HG02885 (cell line): ENCODE results near the gene C22orf39.

ENCODE experiments used
- ATAC-seq: cut with Tn5 transposase; IDR thresholded peaks from one replicate; pipeline ENCODE4 v1.9.1; 2021; ENCODE audit warnings: mild to moderate bottlenecking; ENCODE audit not compliant: unreplicated experiment, poor library complexity

Gene C22orf39

DNA sequence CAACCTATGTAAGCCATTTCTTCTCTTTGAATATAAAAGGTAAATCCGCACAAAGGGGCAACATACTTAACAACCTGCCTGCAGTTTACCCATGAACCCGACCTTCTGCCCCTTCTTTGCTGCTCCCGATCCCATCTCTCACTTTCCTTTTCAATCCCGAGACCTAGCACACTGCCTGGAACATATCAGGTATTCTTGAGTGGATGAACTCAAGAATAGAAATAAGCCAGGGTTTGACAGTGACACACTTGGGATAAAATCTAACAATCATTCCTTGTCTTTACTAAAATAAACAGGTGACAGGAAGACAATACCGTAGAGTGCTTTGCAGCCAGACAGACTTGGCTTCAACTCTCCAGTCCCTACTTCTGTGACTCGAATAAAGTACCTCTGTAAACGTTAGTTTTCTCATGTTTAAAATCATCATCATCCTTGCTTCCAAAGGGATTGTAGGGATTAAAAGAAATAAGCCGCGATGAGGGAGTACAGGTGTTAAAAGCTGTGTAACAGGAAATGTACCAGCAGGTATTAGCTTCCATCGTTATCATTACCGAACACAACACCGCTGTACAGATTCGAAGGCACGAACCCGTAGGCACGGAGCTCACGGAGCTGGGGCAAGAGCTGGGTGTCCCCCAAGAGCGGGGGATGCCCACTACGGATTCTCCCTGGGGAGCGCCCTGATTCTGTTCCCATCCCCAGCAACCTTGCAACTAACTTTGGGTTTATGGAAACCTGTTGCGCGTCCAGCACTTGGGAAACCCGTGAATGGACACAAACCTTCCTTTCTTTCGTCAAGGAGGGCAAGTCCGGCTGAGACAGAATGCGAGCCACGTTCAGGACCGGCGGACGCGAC is 30.8 kb upstream of the C22orf39 start:
- no peak for ATAC-seq

DNA sequence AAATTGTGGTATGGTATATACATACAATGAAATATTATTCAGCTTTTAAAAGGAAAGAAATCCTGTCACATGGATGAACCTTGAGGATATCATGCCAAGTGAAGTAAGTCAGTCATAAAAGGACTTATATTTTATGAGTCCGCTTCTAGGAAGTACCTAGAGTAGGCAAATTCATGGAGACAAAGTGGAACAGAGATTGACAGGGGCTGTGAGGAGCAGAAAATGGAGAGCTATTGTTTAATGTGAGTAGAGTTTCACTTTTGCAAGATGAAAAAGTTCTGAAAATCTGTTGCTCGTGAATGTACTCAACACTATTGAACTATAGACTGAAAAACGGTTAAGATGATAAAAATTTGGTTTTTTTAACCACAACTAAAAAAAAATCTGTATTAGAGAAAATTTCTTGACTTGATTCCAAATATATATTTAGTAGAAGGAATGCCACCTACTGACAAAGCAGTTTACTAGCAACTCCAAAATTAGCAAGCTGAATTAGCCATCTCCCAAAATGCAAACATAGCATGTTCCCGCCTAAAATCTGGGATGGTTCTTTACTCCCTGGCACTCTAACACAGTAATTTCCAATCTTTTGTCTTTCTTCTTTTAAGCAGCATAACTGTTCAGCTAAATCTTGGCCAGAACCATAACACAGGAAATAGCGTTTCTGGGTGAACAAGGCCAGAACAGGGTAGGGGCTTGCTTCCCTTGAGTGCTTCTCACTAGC is 30.0 kb upstream of the C22orf39 start:
- no peak for ATAC-seq

DNA sequence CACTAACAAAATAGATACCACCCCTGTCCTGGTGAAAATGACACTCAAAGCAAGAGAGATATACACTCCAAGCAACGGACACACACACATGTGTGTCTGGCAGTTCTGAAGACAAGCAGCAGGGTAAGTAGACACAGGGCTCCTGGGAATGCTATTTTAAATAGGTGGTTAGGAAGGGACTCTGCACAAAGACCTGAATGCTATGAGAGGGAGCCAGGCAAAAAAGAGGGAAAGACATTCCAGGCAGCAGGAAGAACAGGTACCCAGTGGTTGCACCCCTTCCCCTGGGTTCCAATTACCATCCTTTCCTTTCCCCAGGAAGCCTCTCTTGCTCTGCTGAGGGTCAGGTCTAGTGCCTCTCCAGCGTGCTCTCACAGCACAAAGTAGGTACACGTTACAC is 28.5 kb upstream of the C22orf39 start:
- no peak for ATAC-seq

DNA sequence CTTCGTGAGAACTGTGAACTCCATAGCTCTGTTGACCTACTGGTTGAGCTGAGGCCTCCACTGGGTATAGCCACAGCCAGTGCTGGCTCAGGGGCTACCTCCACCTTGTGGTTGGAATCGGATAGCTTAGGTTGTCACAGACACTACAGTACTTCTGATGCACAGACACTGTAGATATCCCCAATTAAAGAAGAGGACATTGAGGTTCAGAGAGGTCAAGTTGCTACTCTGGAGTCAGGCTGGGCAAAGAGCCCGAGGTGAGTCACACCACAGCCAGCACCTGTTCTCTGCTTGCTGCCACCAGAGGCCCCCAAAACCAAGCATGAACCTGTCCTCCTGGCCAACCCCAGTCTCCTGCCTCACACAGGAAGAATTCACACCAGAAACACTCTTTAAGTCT is 26.1 kb upstream of the C22orf39 start:
- no peak for ATAC-seq

DNA sequence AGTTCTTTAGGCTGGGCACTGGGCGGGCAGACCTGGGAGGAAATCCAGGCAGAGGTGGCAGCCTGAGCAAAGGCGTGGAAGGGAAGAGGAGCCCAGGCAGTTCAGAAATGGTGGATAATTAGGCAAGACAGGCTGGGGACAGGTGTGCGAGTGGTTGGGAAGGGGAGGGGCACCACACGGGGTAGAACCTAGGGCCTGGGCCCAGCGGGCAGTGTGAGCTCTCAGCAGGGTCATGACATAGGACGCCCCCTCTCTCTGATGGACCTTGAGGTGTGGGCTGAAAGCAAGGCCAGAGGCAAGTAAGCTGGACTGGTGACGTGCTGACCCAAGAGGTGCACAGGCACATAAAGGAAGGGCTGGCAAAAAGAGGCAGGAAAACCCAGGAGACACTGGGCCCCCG is 24.7 kb upstream of the C22orf39 start:
- no peak for ATAC-seq

DNA sequence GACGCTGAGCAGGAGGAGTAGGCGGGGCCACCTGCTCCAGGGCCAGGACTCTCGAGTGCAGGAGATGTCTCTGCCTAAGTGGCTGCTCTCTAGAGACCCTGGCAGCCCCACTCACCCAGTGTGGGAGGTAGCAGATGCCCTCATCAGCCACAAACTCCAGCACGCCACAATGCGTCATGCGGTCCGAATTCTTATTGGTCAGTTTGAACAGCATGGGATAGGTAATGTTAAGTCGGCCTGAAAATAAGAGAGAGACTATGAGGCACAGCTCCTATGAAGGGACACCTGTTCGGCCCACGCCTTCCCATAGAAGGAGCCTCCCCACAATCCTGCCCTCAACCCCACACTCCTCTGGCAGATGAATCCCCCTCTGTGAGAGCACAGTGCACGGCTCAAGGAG is 24.1 kb upstream of the C22orf39 start:
- ATAC-seq = no peak

DNA sequence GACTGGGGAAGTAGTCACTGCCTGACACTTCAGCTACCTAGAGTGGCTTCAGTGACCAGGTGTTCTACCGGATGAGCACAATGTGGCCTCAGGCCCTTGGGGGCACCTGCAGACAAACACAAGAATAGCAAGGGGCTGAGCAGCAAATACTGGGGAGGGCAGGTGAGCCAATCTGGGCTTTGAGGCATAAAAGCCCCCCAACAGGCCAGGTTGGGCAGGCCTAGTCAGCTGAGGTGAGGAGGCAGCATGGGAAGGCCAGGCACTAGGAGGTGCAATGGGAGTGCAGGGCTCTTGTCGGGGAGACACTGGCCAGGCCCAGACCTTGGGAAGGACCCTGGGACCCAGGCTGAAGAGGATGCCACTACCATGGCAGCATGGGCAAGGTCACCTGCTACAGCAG is 22.5 kb upstream of the C22orf39 start:
- no peak for ATAC-seq

DNA sequence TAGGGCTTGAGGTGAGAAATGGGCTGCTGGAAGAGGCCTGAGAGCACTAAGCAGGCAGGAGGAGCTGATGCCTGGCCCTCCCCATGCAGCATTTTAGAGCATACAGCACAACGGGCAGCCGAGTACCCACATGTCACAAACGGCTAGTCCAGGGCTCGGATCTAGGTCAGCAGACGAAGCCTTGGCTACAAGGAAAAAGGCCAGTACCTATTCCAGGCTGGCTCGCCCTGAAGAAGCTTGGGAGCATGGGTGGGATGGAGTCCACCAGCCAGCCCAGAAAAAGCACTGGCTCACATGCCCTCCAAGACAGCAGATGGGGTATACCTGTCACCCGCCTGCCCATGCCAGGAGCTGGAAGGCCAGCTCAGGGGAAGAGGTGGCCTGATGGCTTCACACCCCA is 21.9 kb upstream of the C22orf39 start:
- ATAC-seq = no peak

DNA sequence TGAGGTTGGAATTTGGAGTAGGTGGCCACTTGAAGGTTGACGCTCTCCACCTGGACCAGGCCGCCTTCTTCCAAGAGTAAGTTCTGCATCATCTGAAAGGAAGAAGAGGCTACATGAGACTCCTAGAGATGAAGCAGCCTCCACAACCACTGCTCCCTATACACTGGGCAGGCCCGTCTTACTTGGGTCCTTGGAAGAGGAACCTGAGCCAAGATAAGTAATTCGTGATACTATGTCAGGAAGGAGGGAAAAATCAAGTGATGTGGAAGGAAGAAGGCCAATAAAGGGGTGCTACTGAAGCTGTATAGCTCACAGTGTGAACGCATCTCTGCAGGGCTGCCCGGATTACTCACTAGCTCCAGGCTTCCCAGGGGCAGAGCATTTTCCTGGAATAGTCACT is 20.4 kb upstream of the C22orf39 start:
- ATAC-seq = no peak

DNA sequence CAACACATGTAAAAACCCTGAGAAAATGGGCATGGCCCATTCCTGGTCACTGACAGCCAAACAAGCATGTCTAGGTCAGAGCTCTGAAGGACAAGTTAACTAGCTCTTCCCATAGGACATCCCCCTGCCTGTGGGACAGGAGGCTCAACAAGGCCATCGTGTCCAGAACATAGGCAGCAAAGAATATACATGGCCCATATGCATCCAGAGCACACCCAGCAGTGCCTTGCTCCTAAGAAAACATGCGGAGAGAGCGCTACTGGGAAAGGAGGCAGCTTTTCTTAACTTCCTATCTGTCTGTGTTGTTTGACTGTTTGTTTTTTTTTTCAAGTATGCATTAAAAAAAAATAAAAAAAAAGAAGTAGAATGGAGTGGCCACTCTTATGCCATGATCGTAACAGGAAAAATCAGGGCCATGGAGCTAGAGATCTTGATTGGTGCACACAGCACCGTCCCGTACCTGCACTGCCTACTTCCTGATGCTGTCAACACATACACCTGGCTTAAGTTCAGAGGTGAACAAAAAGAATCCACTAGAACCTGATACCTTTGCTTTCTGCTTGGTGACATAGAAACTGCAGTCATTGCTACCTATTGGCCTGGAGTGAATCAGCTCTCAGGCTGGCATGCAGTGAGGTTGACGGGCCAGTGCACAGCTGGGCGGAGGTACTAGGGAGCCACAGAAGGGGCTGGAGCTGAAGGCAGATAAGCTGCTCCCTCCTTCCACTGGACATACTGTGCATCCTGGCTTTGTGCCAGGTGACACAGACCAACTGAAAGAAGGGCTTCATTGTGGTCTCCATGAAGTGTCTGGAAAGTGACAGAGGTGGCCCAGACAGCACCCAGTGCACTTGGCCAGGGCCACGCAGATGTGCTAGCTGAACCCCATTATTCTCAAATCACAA is 19.6 kb upstream of the C22orf39 start:
- ATAC-seq = no peak

DNA sequence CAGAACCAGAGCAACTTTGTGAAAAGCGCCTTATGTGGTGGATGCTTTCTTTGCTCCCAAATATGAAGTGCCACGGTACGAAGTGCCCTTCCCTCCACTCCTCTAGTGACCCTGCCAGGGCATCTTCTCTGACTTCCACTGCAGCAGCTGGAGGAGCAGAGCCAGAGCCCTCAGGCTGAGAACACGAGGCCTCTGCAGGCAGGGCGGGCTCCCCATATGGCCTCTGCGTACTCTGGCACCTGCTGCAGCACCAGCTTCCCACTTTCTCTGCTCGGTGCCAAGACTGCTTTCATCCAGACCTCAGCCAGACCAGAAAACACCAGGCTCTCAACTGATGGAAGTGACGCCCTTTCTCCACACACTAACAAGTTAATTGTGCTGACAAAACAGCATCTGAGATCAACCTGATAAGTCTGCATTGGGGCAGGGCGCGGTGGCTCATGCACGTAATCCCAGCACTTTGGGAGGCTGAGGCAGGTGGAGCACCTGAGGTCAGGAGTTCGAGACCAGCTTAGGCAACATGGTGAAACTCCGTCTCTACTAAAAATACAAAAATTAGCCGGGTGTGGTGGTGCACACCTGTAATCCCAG is 18.7 kb upstream of the C22orf39 start:
- ATAC-seq = no peak

DNA sequence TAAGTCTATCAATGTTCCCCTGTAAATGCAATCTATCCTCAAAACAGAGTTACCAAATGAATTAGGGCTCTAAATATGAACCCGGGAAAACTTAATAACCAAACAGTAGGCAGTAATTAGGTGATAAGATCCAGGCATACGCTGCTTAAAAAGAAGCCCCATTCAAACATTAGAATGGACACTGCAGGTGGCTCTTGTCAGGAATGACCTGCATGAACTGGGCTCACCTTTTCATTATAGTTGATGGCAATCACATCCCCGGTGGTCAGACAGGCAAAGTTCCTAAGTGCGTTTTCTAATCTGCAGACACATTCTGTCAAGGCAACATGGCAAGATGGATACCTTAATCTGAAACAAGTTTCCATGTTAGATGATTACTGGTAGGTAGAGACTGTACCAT is 17.5 kb upstream of the C22orf39 start:
- no peak for ATAC-seq

DNA sequence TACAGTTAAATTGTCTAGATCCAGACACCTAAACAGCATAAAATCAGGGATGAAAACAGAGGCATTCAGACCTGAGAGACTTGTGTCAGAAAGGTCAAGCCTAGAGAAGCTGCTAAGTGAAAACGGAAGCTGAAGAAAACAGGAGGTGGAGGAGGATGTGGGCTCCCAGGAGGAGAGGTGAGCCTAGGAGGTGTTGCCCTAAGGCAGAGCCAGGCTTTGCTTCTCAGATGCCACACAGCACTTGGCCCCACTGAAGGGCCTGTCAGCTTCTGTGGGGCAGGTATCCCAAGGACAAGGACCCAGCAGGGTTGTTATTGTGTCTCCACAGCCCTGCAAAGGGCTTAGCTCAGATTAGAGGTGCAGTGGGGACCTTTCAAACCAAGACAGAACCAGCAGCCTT is 17.0 kb upstream of the C22orf39 start:
- ATAC-seq = no peak

DNA sequence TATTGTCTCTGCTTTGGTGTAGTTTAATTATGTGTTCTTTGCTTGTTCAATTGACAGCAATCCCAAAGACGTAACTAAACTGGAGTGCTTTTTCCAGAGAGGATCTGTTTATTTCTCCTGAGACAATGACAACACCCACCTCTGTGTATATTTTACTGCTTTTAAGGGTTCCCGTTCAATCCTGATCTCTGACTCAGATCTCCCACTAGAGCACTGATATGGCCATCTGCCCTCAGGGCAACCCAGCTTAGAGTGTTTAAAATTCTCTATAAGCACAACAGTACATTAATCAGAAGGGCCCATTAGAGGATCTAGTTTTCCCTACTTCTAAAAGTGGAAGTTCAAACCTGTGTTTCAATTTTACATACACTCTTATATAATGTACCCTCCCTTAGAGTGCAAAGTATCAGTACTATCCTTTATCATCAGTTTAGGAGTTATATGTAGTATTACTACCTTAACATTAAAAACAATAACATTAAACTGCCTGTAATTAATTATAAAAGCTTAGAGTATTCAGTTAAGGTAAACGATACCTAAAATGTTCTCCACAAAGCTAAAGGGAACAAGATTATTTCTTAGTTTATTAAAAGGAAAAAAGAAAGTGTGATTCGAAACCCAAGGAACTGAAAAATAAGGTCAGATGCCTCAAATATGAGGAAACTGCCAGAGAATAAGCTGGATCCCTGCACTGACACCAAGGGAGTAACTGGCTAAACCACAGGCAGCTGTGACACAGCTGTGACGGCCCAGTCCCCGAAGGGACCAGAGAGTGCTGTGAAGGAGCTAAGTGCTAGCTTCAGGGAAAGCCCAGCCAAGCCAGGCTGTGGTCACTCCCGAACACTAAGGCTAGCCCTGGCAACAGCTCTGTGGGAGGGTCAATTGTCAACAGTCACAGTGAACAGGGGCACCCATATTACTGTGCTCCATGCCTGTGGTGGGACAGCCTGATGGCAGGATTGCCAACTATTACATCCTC is 16.3 kb upstream of the C22orf39 start:
- ATAC-seq = no peak

DNA sequence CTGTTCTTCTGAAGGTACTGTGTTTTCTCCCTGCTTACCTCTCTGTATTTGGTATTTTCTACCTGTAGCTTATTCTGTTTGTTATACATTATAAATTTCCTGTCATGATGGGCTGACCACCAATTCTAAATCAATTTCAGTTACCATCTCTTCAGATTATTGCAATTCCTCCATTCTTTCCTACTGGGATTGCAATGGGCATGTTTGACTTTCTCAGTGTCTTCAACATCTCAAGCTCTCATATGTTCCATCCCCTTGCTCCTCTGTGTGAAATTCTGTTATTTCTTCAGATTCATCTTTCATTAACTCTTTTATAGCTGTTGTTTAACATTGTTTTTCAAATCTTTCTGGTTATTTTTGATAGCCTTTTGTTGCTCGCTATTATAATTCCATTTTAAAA is 15.5 kb upstream of the C22orf39 start:
- ATAC-seq = no peak

DNA sequence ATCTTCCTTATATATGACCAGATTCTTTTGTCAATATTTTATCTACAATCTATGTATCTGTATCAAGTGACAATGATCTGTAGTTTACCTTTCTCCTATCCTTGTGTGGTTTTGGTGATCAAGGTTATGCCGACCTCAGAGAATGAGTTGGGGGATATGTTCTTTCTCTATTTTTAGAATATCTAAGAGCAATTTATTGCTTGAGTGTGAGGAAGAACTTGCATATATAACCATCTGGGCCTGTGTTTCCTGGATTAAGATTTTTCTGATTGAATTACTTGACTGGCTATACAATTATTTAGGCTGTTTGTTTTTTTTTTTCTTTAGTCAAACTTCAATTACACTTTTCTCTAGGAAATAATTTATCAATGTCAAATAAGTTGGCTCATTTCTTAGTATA is 14.0 kb upstream of the C22orf39 start:
- no peak for ATAC-seq

DNA sequence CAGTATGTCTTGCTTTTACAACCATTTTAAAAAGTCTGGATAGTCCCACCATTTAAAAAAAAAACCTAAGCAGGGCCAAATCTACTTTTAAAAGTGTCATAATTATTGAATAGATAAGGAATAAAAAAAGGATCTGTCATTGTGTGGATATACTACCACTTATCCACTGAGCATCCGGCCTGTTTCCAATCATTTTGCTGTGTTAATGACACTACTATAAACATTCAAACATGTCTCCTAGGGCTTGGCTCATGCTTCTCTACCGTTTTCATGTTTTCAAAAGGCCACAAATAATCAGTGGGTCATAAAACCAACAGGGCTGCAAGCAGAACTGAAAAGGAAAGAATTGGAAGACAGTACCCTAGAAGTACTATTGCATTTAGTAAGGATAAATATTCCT is 12.5 kb upstream of the C22orf39 start:
- no peak for ATAC-seq

DNA sequence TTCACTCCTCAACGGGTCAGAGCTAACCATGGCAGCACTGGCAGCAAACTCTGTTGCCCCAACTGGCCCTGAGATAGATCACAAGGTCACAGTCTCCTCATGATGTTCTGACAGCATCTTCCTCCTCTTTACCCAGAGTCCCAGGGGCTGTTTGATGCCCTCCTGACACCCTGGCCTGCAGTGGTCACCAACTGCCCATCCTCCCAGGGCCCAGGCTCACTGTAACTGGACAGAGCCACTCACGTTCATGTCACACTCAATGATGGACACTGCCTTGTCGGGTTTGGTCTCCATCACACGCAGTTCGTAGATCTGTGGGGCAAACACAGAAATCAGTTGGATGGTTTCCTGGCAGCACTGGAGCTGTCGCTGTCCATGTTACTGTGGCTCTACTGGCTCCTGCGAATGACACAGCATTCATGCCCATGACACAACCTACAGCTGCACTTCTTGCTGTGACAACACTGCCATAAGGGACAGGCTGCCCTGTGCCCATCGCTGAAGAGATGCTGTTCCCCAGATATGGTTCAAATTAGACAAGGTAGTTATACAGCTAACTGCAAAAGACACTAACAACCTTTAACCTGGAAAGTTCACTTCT is 10.4 kb upstream of the C22orf39 start:
- ATAC-seq = no peak

DNA sequence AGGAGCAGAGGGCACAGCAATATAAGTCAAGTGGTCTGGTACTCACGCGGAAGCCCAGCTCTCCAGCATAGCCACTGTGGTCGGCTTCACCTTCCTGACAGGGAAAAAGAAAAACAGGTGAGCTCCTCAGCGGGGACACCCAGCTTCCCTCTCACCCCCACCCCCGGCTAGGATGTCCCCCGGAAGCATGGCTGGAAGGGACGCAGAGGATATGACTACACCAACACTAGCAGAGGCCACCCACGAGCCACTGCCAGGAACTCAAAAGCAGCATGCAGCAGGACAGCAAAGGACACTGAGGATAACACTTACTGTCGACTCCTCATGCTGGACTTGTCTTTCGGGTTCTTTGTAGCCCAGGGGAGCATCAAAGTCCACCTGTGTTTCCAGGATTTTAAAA is 9.0 kb upstream of the C22orf39 start:
- no peak for ATAC-seq
